Gastroesophageal sphincter (tissue), 4 donors: ENCODE data around the gene PLCB4. TPM values are rescaled to one million over a fixed set of nuclear protein-coding genes. Genes with fewer than 3 reads are reported as not detected.

Source experiments
- ATAC-seq: fragments of 150-250 bp; one replicate; pipeline ENCODE4 v1.9.1; 2016; ENCODE audit warnings: mild to moderate bottlenecking, moderate library complexity
- H3K27ac ChIP-seq, 4 donors: fragments of 200-600 bp; sonication (generic) in 3 of 4; 1 replicate in 3 of 4; 2 replicates in 1 of 4; pipeline ENCODE4 v1.5.1; 2016 to 2019
- H3K27me3 ChIP-seq: fragments of 200-600 bp; sonication (generic); one replicate; pipeline ENCODE4 v1.5.1; 2019
- H3K36me3 ChIP-seq, 2 donors: fragments of 200-600 bp; sonication (generic); one replicate each; pipeline ENCODE4 v1.5.1; 2019; ENCODE audit warnings: control low read depth in 1 of 2
- H3K4me1 ChIP-seq, 3 donors: fragments of 200-600 bp; sonication (generic); 1 replicate in 2 of 3; 2 replicates in 1 of 3; pipeline ENCODE4 v1.5.1; 2016 to 2019; ENCODE audit warnings: control low read depth in 2 of 3
- H3K4me3 ChIP-seq, 2 donors: fragments of 200-600 bp; sonication (generic); one replicate each; pipeline ENCODE4 v1.5.1; 2019; ENCODE audit warnings: mild to moderate bottlenecking in 1 of 2, moderate library complexity in 1 of 2
- H3K9me3 ChIP-seq, 3 donors: fragments of 200-600 bp; sonication (generic); one replicate each; pipeline ENCODE4 v1.5.1; 2017 to 2019; ENCODE audit warnings: control low read depth in 2 of 3
- EP300 ChIP-seq: sonication (generic); formaldehyde crosslinking; IDR thresholded peaks from one replicate; pipeline ENCODE4 v1.6.1; 2017; ENCODE audit warnings: antibody characterized with exemption, mild to moderate bottlenecking
- POLR2A ChIP-seq, 2 donors: fragments of 450-650 bp; IDR thresholded peaks; one replicate each; pipeline ENCODE4 v1.6.1; 2017; ENCODE audit warnings: antibody characterized with exemption in 2 of 2, mild to moderate bottlenecking in 2 of 2, moderate library complexity in 1 of 2
- POLR2AphosphoS5 ChIP-seq: sonication (generic); formaldehyde crosslinking; IDR thresholded peaks from one replicate; pipeline ENCODE4 v1.6.1; 2017; ENCODE audit warnings: antibody characterized with exemption
- WGBS, 2 donors: methylation state at CpG; one replicate each; pipeline ENCODE4 v1.1.5; 2018; ENCODE audit warnings: low coverage in 1 of 2; 5-methylcytosine and 5-hydroxymethylcytosine counted together
- total RNA-seq, 4 donors: library from RNA; depleted of rRNA; stranded (reverse); fragments of >200 nt; gene quantifications; one replicate each; pipeline ENCODE4 v1.1.0, GENCODE V29; 2016
- TF ChIP-seq, protein P1 (sequence below), 4 experiments: fragments of 200-600 bp in 2 of 4; fragments of 450-650 bp in 2 of 4; sonication (generic) in 1 of 4; IDR thresholded peaks; one replicate each; pipeline ENCODE4 v1.5.1; 2017 to 2019; ENCODE audit warnings: antibody characterized with exemption in 4 of 4, mild to moderate bottlenecking in 2 of 4, moderate library complexity in 2 of 4

The PLCB4 gene
- total RNA-seq, 4 donors from 2014 or later, result 21.9 to 109 (median 59.1) TPM

GRCh38 chr20:9093218-9093957 lies 24.5 kb downstream of the PLCB4 start:
- WGBS, 2 donors, result 37 to 51% methylated on average over 6 to 8 of the region's 8 CpGs
- H3K4me1 ChIP-seq, result peaks cover 0 to 46% (median 3%) of the 10 kb centered on the region in 3 donors
- no peak overlapping the region for H3K4me3 ChIP-seq
- H3K36me3 ChIP-seq, result no peaks in the 10 kb centered on the region
- H3K27ac ChIP-seq, result peak overlapping the region in 3 of 4 donors; percentile 31 to 48 (median 46)
- no peak for TF ChIP-seq POLR2A (IDR thresholded peaks at IDR 0.05)
- TF ChIP-seq, protein P1, sequence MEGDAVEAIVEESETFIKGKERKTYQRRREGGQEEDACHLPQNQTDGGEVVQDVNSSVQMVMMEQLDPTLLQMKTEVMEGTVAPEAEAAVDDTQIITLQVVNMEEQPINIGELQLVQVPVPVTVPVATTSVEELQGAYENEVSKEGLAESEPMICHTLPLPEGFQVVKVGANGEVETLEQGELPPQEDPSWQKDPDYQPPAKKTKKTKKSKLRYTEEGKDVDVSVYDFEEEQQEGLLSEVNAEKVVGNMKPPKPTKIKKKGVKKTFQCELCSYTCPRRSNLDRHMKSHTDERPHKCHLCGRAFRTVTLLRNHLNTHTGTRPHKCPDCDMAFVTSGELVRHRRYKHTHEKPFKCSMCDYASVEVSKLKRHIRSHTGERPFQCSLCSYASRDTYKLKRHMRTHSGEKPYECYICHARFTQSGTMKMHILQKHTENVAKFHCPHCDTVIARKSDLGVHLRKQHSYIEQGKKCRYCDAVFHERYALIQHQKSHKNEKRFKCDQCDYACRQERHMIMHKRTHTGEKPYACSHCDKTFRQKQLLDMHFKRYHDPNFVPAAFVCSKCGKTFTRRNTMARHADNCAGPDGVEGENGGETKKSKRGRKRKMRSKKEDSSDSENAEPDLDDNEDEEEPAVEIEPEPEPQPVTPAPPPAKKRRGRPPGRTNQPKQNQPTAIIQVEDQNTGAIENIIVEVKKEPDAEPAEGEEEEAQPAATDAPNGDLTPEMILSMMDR (IDR thresholded peaks at IDR 0.05), result no peak
- TF ChIP-seq POLR2AphosphoS5, result peak; percentile 6
- no peak for TF ChIP-seq EP300
- H3K27me3 ChIP-seq, result no peaks in the 10 kb centered on the region
- no peaks in the 10 kb centered on the region for H3K9me3 ChIP-seq
- peak; percentile 34 for ATAC-seq

DNA sequence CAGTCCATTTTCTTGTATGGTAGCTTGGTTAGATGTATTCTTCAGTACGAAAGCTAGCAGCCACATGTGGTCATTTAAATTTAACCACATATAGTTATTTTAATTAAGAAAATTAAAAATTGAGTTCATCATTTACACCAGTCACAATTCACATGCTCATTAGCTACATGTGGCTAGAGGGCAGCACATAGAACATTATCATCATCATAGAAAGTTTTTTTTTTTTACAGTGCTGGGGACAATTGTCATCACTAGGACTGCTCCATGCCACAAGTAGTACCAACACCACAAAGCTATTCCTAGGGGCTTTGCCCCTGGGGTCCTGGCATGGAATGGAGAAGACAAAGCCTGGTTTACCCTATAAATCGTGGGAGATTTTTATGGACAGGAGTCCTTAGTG lies 30.5 kb downstream of the PLCB4 start:
- no peak for ATAC-seq
- TF ChIP-seq EP300, result no peak
- TF ChIP-seq, protein P1 (IDR thresholded peaks at IDR 0.05), result no peak
- no peak for TF ChIP-seq POLR2AphosphoS5
- no peak for TF ChIP-seq POLR2A (IDR thresholded peaks at IDR 0.05)
- Histone ChIP-seq H3K9me3 (no peaks in the 10 kb centered on the region), H3K4me1 (peaks cover 0 to 6% (median 0%) of the 10 kb centered on the region in 3 donors), H3K27ac (no peak overlapping the region), H3K36me3 (peaks cover 0 to 7% of the 10 kb centered on the region in 2 donors), H3K27me3 (no peaks in the 10 kb centered on the region), H3K4me3 (no peak overlapping the region)
- WGBS, 2 donors, result 74 to 100% methylated on average over 2 of the region's 2 CpGs

GRCh38 chr20:9100691-9101090 lies 31.8 kb downstream of the PLCB4 start:
- Histone ChIP-seq H3K4me1 (no peaks in the 10 kb centered on the region), H3K4me3 (no peak overlapping the region), H3K27me3 (no peaks in the 10 kb centered on the region), H3K36me3 (peaks cover 0 to 7% of the 10 kb centered on the region in 2 donors), H3K27ac (no peak overlapping the region), H3K9me3 (no peaks in the 10 kb centered on the region)
- no peak for TF ChIP-seq POLR2A (IDR thresholded peaks at IDR 0.05)
- no peak for TF ChIP-seq POLR2AphosphoS5
- TF ChIP-seq EP300, result no peak
- TF ChIP-seq, protein P1 (IDR thresholded peaks at IDR 0.05), result no peak
- 93 to 95% methylated on average over 3 to 9 of the region's 9 CpGs for WGBS, 2 donors
- no peak for ATAC-seq

GRCh38 chr20:9102456-9102855 lies 33.6 kb downstream of the PLCB4 start:
- H3K9me3 ChIP-seq, result no peaks in the 10 kb centered on the region
- H3K4me3 ChIP-seq, result no peak overlapping the region
- no peak for TF ChIP-seq POLR2A (IDR thresholded peaks at IDR 0.05)
- H3K36me3 ChIP-seq, result peaks cover 0 to 7% of the 10 kb centered on the region in 2 donors
- H3K27ac ChIP-seq, result no peak overlapping the region
- ATAC-seq, result no peak
- no peaks in the 10 kb centered on the region for H3K4me1 ChIP-seq
- H3K27me3 ChIP-seq, result no peaks in the 10 kb centered on the region

- ATAC-seq, result no peak
- Histone ChIP-seq H3K27ac (no peak overlapping the region), H3K27me3 (no peaks in the 10 kb centered on the region), H3K4me1 (peaks cover 0 to 3% (median 0%) of the 10 kb centered on the region in 3 donors), H3K9me3 (no peaks in the 10 kb centered on the region), H3K4me3 (no peak overlapping the region), H3K36me3 (peaks cover 0 to 7% of the 10 kb centered on the region in 2 donors)
- TF ChIP-seq, protein P1 (IDR thresholded peaks at IDR 0.05), result no peak
- TF ChIP-seq POLR2AphosphoS5, result no peak
- no peak for TF ChIP-seq POLR2A (IDR thresholded peaks at IDR 0.05)
- no peak for TF ChIP-seq EP300
- 100% methylated on average over 1 of the region's 2 CpGs; no CpG with 5 or more reads in 1 of the 2 donors for WGBS, 2 donors
Observed at GRCh38 chr20:9103955-9104354, 35.1 kb downstream of the PLCB4 start.
